GM23248 (cell line): ENCODE data around the gene FHL1. TPM values are rescaled to one million over a fixed set of nuclear protein-coding genes. Genes with fewer than 3 reads are reported as not detected.
"Not testable (repeated sequence)": the region's sequence is repeated elsewhere in the genome, so short reads cannot be mapped to it uniquely, and the experiment has no call there.

ENCODE experiments used
- DNase-seq: peaks from one replicate; pipeline ENCODE4 v3.0.0-alpha.2; 2015
- H2AFZ ChIP-seq: fragments of 200-600 bp; sonication (generic); 2 replicates; pipeline ENCODE4 v1.6.1; 2016; ENCODE audit warnings: antibody characterized with exemption
- H3F3A ChIP-seq: fragments of 200-600 bp; sonication (generic); 2 replicates; pipeline ENCODE4 v1.6.1; 2016; ENCODE audit warnings: mild to moderate bottlenecking, antibody characterized with exemption, mixed run types; ENCODE audit not compliant: insufficient read depth
- H3K27ac ChIP-seq: fragments of 200-600 bp; sonication (generic); 2 replicates; pipeline ENCODE4 v1.5.1; 2016; ENCODE audit warnings: mild to moderate bottlenecking
- H3K27me3 ChIP-seq: fragments of 200-600 bp; sonication (generic); replicated peaks from 2 replicates; pipeline ENCODE4 v1.6.1; 2016; ENCODE audit warnings: mild to moderate bottlenecking; ENCODE audit not compliant: insufficient read depth
- H3K36me3 ChIP-seq: fragments of 200-600 bp; sonication (generic); 2 replicates; pipeline ENCODE4 v1.6.1; 2016; ENCODE audit warnings: low read depth, mild to moderate bottlenecking
- H3K4me1 ChIP-seq: fragments of 200-600 bp; sonication (generic); 2 replicates; pipeline ENCODE4 v1.6.1; 2016; ENCODE audit warnings: mild to moderate bottlenecking; ENCODE audit not compliant: insufficient read depth
- H3K4me2 ChIP-seq: fragments of 200-600 bp; sonication (generic); one replicate; pipeline ENCODE4 v1.6.1; 2016; ENCODE audit warnings: mild to moderate bottlenecking; ENCODE audit not compliant: unreplicated experiment
- H3K4me3 ChIP-seq: fragments of 200-600 bp; sonication (generic); 2 replicates; pipeline ENCODE4 v1.5.1; 2016; ENCODE audit warnings: mild to moderate bottlenecking
- H3K79me2 ChIP-seq: fragments of 200-600 bp; sonication (generic); 2 replicates; pipeline ENCODE4 v1.6.1; 2016; ENCODE audit warnings: mild to moderate bottlenecking; ENCODE audit not compliant: insufficient read depth
- H3K9ac ChIP-seq: fragments of 200-600 bp; sonication (generic); 2 replicates; pipeline ENCODE4 v1.6.1; 2016; ENCODE audit warnings: mild to moderate bottlenecking
- H3K9me2 ChIP-seq: fragments of 200-600 bp; sonication (generic); 2 replicates; pipeline ENCODE4 v1.6.1; 2016; ENCODE audit warnings: mixed run types, mild to moderate bottlenecking, moderate library complexity; ENCODE audit not compliant: insufficient read depth
- H3K9me3 ChIP-seq: fragments of 200-600 bp; sonication (generic); one replicate; pipeline ENCODE4 v1.6.1; 2017; ENCODE audit warnings: low read depth
- H4K20me1 ChIP-seq: fragments of 200-600 bp; sonication (generic); 2 replicates; pipeline ENCODE4 v1.6.0; 2016; ENCODE audit not compliant: insufficient read depth
- EZH2 ChIP-seq: fragments of 200-600 bp; sonication (generic); IDR thresholded peaks from 2 replicates; pipeline ENCODE4 v1.6.1; 2018; ENCODE audit warnings: antibody characterized with exemption, mild to moderate bottlenecking; ENCODE audit not compliant: insufficient read depth, poor library complexity, severe bottlenecking
- EZH2phosphoT487 ChIP-seq: fragments of 200-600 bp; sonication (generic); IDR thresholded peaks from 2 replicates; pipeline ENCODE4 v1.6.1; 2018; ENCODE audit warnings: antibody characterized with exemption, moderate library complexity, mild to moderate bottlenecking, low read depth; ENCODE audit not compliant: insufficient read depth
- WGBS, 2 experiments: methylation state at CpG; one replicate each; pipeline ENCODE4 v1.1.6; 2015 to 2017; ENCODE audit warnings: low lambda C conversion rate in 2 of 2, low coverage in 1 of 2; ENCODE audit errors: missing lambda C conversion rate in 2 of 2; 5-methylcytosine and 5-hydroxymethylcytosine counted together
- in situ Hi-C: fragments of 300-500 bp; cut with MboI; formaldehyde crosslinking; loops from 2 replicates; pipeline ENCODE4 v1.15.0; 2020
- polyA plus RNA-seq: library from polyadenylated mRNA; unstranded; fragments of >200 nt; fragmentation: Nextera tagmentation; extraction: Ambion mirVana; gene quantifications from 2 replicates; pipeline ENCODE4 v1.2.1, GENCODE V29; 2016
- total RNA-seq: library from RNA; depleted of rRNA; stranded (reverse); fragments of >200 nt; shearing (Covaris generic); gene quantifications from 2 replicates; pipeline ENCODE4 v1.2.3, GENCODE V29; 2014; rRNA removed

Gene FHL1
- total RNA-seq (57.5 and 63.2 TPM in 2 replicates), polyA plus RNA-seq (55.1 and 55.8 TPM in 2 replicates)

DNA sequence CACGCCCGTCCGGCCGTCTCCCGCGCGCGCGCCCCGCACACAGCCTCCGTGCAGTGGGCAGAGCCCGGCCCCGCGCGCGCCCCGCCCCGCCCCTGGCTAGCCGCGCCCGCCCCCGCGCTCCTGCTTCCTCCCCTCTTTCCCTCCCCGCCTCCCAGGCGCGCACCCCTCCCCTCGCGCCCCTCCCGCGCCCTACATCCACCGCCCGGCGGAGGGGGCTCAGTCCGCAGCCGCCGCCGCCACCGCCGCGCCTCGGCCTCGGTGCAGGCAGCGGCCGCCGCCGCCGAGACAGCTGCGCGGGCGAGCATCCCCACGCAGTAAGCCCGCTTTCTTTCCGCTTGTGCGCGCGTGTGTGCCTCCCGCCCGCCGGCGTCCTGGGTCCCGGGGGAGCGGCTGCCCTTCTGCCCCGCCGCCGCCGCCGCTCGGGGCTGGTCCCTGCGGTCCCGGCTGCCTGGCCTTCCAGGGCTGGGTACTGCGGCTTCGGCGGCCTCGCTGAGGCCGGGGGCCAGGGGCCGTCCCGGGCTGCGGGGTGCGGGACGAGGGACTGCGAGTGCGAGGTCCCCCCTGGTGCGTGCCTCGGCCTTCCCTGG lies at the start of gene FHL1:
FHL1 (plus strand) TSS at position 219 of the 587 bp plus-strand sequence.
- peak within 1 kb of the TSS; percentile 64 for H3K9ac ChIP-seq
- no peaks in the 10 kb centered on the region for H3K9me3 ChIP-seq
- in situ Hi-C loops = no loop called here
- H3K9me2 ChIP-seq = no peaks in the 10 kb centered on the region
- no peaks in the 10 kb centered on the region for H3K79me2 ChIP-seq
- peak; percentile 49 for DNase-seq
- peak within 1 kb of the TSS; percentile 81 for H2AFZ ChIP-seq
- no peak within 1 kb of the TSS for H3K27ac ChIP-seq
- no peaks in the 10 kb centered on the region for H4K20me1 ChIP-seq
- no peaks in the 10 kb centered on the region for H3K4me1 ChIP-seq
- TF ChIP-seq EZH2 = no peak
- TF ChIP-seq EZH2phosphoT487 = no peak
- H3K27me3 ChIP-seq = no peaks in the 10 kb centered on the region
- peak within 1 kb of the TSS; percentile 53 for H3K4me2 ChIP-seq
- H3K36me3 ChIP-seq = no peaks in the 10 kb centered on the region
- peak within 1 kb of the TSS; percentile 74 for H3K4me3 ChIP-seq
- WGBS, 2 experiments = 0 to 1% methylated on average over 6 to 23 of the region's 84 CpGs
- H3F3A ChIP-seq = no peaks in the 10 kb centered on the region

DNA sequence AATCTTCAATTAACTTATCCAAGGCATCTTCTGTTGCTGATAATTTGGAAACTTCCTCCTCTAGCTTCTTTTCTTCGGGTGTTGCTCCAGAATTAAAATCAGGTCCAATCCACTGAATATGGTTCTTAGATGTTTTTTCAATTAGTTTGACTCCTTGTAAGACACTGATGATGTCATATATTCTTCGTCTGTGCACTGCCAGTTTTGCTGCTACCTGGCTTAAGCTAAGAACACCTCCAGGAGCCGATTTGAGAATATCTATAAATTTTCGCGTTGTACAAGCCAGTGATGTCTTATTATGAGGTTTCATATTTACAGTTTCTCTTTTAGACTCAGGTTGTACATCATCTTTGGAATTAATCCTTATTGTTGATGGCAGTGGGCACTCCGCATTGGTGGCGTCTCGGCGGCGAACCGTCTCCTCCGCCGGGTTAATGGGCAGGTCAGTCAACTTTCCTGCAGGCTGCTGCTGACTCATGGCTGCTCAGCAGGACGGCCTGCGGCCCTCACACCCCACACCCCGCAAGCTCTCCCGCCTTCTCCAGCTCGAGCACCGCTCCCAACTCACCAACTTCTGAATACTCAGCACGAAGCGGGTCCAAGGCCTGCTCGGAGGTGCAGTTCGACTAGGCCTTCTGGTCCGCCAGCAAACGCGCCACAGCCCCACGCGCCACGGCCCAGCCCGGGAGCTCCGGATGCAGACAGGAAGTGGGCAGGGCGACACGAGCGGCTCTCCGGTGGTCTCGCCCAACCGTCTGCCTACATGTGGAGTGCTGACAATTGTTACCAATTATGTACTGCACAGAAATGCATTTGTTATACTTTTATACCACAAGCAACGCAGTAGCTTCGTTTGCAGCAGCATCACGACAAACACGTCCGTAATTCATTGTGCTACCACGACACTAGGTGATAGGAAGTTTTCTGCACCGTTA lies 49.2 kb upstream of the FHL1 start:
- Histone ChIP-seq H3K27me3 (no peaks in the 10 kb centered on the region), H3K9me2 (no peaks in the 10 kb centered on the region), H3F3A (no peaks in the 10 kb centered on the region), H3K36me3 (no peaks in the 10 kb centered on the region), H3K9ac (no peak overlapping the region), H4K20me1 (no peaks in the 10 kb centered on the region), H3K27ac (no peak overlapping the region), H3K4me3 (no peak overlapping the region), H3K4me2 (no peak overlapping the region), H3K79me2 (no peaks in the 10 kb centered on the region), H3K4me1 (no peaks in the 10 kb centered on the region), H2AFZ (no peak overlapping the region), H3K9me3 (no peaks in the 10 kb centered on the region)
- in situ Hi-C loops = no loop called here
- no peak for TF ChIP-seq EZH2phosphoT487
- no peak for TF ChIP-seq EZH2
- WGBS, 2 experiments = 92% methylated on average over 17 to 44 of the region's 44 CpGs
- no peak for DNase-seq

DNA sequence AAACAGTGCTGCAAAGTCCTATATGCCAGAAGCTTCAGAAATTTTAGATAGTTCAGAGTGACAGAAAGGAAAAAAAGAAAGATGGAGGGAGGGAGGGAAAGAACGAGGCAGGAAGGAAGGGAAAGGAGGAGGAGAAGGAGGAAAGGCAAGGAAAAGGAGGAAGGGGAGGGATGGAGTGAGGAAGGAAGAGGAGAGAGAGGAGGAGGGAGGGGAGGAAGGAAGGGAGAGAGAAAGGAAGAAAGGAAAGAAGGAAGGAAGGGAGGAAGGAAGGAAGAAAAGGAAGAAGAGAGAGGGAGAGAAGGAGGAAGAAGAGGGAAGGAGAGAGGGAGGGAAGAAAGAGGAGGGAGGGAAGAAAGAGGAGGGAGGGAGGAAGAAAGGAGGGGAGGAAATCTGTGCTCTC lies 42.4 kb upstream of the FHL1 start:
- no peaks in the 10 kb centered on the region for H3K79me2 ChIP-seq
- in situ Hi-C loops = no loop called here
- no peaks in the 10 kb centered on the region for H3K36me3 ChIP-seq
- no peaks in the 10 kb centered on the region for H3K9me3 ChIP-seq
- no peak overlapping the region for H3K4me3 ChIP-seq
- H3K27me3 ChIP-seq = no peaks in the 10 kb centered on the region
- no peaks in the 10 kb centered on the region for H4K20me1 ChIP-seq
- no peak for DNase-seq
- H2AFZ ChIP-seq = no peak overlapping the region
- H3K4me1 ChIP-seq = no peaks in the 10 kb centered on the region
- no peaks in the 10 kb centered on the region for H3F3A ChIP-seq
- no peaks in the 10 kb centered on the region for H3K9me2 ChIP-seq
- no peak overlapping the region for H3K9ac ChIP-seq
- H3K4me2 ChIP-seq = no peak overlapping the region
- no peak for TF ChIP-seq EZH2
- no peak for TF ChIP-seq EZH2phosphoT487
- 8 to 71% methylated on average over 1 of the region's 1 CpG for WGBS, 2 experiments
- H3K27ac ChIP-seq = no peak overlapping the region

DNA sequence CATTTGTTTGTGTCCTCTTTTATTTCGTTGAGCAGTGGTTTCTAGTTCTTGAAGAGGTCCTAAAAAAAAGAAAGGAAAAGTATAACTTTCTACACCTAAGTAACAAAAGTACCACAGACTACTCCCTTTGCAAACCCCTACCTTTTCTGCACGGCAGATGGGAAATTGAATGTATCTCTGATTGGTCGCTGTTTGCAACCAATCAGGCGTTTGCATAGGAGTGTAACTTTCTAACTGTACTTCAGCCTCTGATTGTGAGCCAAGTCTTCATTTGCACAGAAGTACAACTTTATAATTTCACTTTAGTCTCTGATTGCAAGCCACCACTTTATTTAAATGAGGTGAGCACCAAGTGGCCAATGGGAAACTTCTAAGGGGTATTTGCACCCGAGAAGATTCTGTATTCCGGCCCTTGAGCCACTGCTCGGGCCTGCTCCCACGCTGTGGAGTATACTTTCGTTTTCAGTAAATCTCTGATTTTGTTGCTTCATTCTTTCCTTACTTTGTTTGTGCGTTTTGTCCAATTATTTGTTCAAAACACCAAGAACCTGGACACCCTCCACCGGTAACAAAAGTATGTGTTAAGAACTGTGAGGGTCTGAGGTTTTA lies 40.3 kb upstream of the FHL1 start:
- Histone ChIP-seq H4K20me1 (no peaks in the 10 kb centered on the region), H3F3A (no peaks in the 10 kb centered on the region), H3K9ac (peak overlapping the region; percentile 55), H3K9me3 (no peaks in the 10 kb centered on the region), H2AFZ (peak overlapping the region; percentile 86), H3K27ac (no peak overlapping the region), H3K79me2 (no peaks in the 10 kb centered on the region), H3K4me3 (peak overlapping the region; percentile 45), H3K4me2 (peak overlapping the region; percentile 57), H3K4me1 (no peaks in the 10 kb centered on the region), H3K36me3 (no peaks in the 10 kb centered on the region), H3K9me2 (no peaks in the 10 kb centered on the region), H3K27me3 (no peaks in the 10 kb centered on the region)
- TF ChIP-seq EZH2phosphoT487 (no peak), EZH2 (no peak)
- 41 to 50% methylated on average over 11 of the region's 11 CpGs for WGBS, 2 experiments
- in situ Hi-C loops = no loop called here
- peak; percentile 24 for DNase-seq

DNA sequence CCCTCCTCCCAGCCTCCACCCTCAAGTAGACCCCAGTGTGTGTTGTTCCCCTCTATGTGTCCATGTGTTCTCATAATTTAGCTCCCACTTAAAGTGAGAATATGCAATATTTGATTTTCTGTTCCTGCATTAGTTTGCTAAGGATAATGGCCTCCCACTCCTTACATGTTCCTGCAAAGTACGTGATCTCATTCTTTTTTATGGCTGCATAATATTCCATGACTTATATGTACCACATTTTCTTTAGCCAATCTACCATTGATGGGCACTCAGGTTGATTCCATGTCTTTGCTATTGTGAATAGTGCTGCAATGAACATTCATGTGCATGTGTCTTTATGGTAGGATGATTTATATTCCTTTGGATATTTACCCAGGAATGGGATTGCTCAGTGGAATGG lies 38.4 kb upstream of the FHL1 start:
- H4K20me1 ChIP-seq, DNase-seq, H3K4me3 ChIP-seq, H3F3A ChIP-seq, H3K4me1 ChIP-seq, H3K9me3 ChIP-seq, H3K9ac ChIP-seq, in situ Hi-C loops, H3K27me3 ChIP-seq, H3K36me3 ChIP-seq, H2AFZ ChIP-seq, H3K27ac ChIP-seq, H3K9me2 ChIP-seq, H3K4me2 ChIP-seq, H3K79me2 ChIP-seq: not testable (repeated sequence)
- WGBS, 2 experiments = 50% methylated on average over 1 of the region's 1 CpG
